GM12891 (cell line): ENCODE data around the gene NUAK1.

Source experiments
- PAX5 ChIP-seq: IDR thresholded peaks from 2 replicates; pipeline ENCODE4 v1.6.1; 2011; ENCODE audit warnings: low read length, moderate library complexity, mild to moderate bottlenecking; ENCODE audit not compliant: insufficient read depth, severe bottlenecking
- POLR2A ChIP-seq: IDR thresholded peaks from 2 replicates; pipeline ENCODE4 v1.6.1; 2011; ENCODE audit warnings: low read depth, low read length, control low read depth
- POLR2AphosphoS5 ChIP-seq: IDR thresholded peaks from 2 replicates; pipeline ENCODE4 v1.6.1; 2011; ENCODE audit warnings: low read depth, low read length, control low read depth
- TAF1 ChIP-seq: IDR thresholded peaks from 2 replicates; pipeline ENCODE4 v1.6.1; 2011; ENCODE audit warnings: low read depth, low read length, control low read depth

- no peak for TF ChIP-seq POLR2AphosphoS5
- TF ChIP-seq PAX5 = no peak
- no peak for TF ChIP-seq POLR2A
- no peak for TF ChIP-seq TAF1
Observed at GRCh38 chr12:106141452-106141851, 2.7 kb upstream of the NUAK1 start.
